Panc1 (cell line): ENCODE results near the gene MEGF6.

ENCODE experiments used
- POLR2AphosphoS5 ChIP-seq: IDR thresholded peaks from 2 replicates; pipeline ENCODE4 v1.6.1; 2012; ENCODE audit warnings: mild to moderate bottlenecking, low read depth, low read length, moderate library complexity
- SIN3A ChIP-seq: IDR thresholded peaks from 2 replicates; pipeline ENCODE4 v1.6.1; 2012; ENCODE audit warnings: low read depth, mild to moderate bottlenecking, low read length, moderate library complexity, borderline replicate concordance; ENCODE audit not compliant: insufficient read depth
- TF ChIP-seq, protein P1 (sequence below): fragments of 450-650 bp; IDR thresholded peaks from 2 replicates; pipeline ENCODE4 v1.5.1; 2017; ENCODE audit warnings: mild to moderate bottlenecking
- TF ChIP-seq, protein P2 (sequence below), 2 experiments: IDR thresholded peaks; 2 replicates each; pipeline ENCODE4 v1.6.1; 2011 to 2012; ENCODE audit warnings: low read depth in 2 of 2, control low read depth in 1 of 2, low read length in 1 of 2, mild to moderate bottlenecking in 1 of 2, moderate library complexity in 1 of 2; ENCODE audit not compliant: insufficient read depth in 1 of 2

DNA sequence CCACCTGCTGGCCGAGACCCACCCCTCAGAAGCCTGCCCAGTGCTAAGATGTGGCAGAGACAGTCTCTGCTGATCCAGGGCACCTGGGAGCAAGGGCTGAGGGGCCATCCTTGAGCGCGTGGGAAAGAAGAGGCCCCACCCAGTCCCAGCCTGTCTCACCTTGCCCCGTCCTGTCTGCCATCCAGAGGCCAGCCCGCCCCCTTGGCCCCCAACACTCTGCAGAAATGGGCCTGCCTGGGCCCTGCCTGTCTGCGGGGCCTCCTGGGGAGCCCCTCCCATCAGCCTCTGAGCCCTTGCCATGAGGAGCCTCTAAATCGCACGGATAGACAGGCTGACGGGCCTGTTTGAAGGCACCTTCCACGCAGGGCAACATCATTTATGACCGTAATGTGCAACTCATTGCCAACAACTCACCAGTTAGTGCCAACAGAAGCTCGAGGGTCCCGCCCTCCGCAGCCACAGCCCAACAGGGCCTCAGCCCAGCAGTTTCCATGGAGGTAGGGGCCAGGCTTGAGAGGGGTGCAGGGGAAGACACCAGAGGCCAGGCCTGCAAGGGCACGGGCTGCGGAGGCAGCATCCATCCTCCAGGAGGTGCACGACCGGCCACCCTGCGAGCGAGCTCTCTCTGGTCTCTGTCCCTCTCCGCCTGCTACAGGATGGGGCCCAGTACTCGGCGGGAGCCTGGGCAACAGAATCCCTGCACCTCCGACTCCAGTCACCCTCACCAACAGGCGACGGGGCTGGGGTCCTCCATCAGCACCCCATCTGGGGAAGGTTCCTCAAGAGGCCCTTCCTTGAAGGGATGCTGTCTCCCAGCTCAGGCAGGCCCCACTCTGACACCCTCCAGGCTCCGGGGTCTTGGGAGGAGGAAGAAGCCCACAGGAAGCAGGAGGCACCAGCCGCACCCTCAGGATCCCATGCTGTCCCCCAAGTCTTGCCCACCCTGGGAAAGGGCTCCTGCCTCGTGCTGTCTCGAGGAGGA lies 78.0 kb downstream of the MEGF6 start:
- TF ChIP-seq, protein P1, sequence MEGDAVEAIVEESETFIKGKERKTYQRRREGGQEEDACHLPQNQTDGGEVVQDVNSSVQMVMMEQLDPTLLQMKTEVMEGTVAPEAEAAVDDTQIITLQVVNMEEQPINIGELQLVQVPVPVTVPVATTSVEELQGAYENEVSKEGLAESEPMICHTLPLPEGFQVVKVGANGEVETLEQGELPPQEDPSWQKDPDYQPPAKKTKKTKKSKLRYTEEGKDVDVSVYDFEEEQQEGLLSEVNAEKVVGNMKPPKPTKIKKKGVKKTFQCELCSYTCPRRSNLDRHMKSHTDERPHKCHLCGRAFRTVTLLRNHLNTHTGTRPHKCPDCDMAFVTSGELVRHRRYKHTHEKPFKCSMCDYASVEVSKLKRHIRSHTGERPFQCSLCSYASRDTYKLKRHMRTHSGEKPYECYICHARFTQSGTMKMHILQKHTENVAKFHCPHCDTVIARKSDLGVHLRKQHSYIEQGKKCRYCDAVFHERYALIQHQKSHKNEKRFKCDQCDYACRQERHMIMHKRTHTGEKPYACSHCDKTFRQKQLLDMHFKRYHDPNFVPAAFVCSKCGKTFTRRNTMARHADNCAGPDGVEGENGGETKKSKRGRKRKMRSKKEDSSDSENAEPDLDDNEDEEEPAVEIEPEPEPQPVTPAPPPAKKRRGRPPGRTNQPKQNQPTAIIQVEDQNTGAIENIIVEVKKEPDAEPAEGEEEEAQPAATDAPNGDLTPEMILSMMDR, result no peak
- TF ChIP-seq, protein P2, sequence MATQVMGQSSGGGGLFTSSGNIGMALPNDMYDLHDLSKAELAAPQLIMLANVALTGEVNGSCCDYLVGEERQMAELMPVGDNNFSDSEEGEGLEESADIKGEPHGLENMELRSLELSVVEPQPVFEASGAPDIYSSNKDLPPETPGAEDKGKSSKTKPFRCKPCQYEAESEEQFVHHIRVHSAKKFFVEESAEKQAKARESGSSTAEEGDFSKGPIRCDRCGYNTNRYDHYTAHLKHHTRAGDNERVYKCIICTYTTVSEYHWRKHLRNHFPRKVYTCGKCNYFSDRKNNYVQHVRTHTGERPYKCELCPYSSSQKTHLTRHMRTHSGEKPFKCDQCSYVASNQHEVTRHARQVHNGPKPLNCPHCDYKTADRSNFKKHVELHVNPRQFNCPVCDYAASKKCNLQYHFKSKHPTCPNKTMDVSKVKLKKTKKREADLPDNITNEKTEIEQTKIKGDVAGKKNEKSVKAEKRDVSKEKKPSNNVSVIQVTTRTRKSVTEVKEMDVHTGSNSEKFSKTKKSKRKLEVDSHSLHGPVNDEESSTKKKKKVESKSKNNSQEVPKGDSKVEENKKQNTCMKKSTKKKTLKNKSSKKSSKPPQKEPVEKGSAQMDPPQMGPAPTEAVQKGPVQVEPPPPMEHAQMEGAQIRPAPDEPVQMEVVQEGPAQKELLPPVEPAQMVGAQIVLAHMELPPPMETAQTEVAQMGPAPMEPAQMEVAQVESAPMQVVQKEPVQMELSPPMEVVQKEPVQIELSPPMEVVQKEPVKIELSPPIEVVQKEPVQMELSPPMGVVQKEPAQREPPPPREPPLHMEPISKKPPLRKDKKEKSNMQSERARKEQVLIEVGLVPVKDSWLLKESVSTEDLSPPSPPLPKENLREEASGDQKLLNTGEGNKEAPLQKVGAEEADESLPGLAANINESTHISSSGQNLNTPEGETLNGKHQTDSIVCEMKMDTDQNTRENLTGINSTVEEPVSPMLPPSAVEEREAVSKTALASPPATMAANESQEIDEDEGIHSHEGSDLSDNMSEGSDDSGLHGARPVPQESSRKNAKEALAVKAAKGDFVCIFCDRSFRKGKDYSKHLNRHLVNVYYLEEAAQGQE (IDR thresholded peaks at IDR 0.05; ENCODE audit: insufficient read depth in 1 of 2, low read depth in 2 of 2, low read length in 1 of 2), result no peak
- TF ChIP-seq SIN3A (no peak), POLR2AphosphoS5 (no peak)
